ENCODE data around the gene NECAB3.

Gene NECAB3

DNA sequence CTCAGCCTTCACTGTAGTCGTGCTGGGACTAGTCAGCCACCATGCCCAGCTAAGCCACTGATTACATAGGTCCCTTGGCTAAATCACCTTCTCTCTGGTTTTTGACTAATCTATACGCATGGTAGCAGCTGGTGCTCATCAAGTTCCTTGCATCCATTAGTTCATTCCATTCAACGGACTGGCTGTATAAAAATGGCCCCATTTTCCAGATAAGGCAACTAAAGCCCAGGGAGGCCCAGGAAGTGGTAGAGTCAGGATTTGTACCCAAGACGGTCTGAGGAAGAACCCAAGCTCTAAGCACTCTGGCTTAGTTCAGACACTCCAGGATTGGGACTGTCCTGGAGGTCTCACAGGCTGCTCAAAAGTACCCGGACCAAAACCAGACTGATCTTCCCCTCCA lies 7.1 kb upstream of the NECAB3 start:
- Histone ChIP-seq H3F3A (ENCODE audit: insufficient read depth, low read length) (peaks cover 13% of the 10 kb centered on the region), H2AFZ (ENCODE audit: low read length) (no peak overlapping the region), H4K20me1 (ENCODE audit: insufficient read depth, low read length) (no peaks in the 10 kb centered on the region), H3K27me3 (replicated peaks; ENCODE audit: insufficient read depth, low read length) (no peaks in the 10 kb centered on the region), H3K9ac (ENCODE audit: low read length) (no peak overlapping the region), H3K9me3 (replicated peaks; ENCODE audit: insufficient read depth, low read length) (no peaks in the 10 kb centered on the region), H3K4me1 (ENCODE audit: low read length) (peaks cover 8% of the 10 kb centered on the region), H3K9me2 (replicated peaks; ENCODE audit: insufficient read depth, low read length) (no peaks in the 10 kb centered on the region), H3K36me3 (replicated peaks; ENCODE audit: insufficient read depth, low read length) (no peaks in the 10 kb centered on the region), H3K4me3 (ENCODE audit: low read length) (no peak overlapping the region), H3K27ac (ENCODE audit: low read length) (no peak overlapping the region), H3K4me2 (ENCODE audit: low read depth, low read length) (no peak overlapping the region), H3K79me2 (ENCODE audit: low read length) (peaks cover 60% of the 10 kb centered on the region)
- TF ChIP-seq EZH2 (optimal IDR thresholded peaks at IDR 0.05; ENCODE audit: low read depth, low read length) (no peak), CTCF (IDR thresholded peaks at IDR 0.05; ENCODE audit: low read length) (no peak), EZH2phosphoT487 (IDR thresholded peaks at IDR 0.05; ENCODE audit: low read length) (no peak)
- no peak for DNase-seq

GRCh38 chr20:33680686-33681085 lies 6.5 kb upstream of the NECAB3 start:
- DNase-seq = peak; percentile 5
- no peak overlapping the region for H3K27ac ChIP-seq (ENCODE audit: low read length)
- H3K4me2 ChIP-seq (ENCODE audit: low read depth, low read length) = no peak overlapping the region
- H3K9ac ChIP-seq (ENCODE audit: low read length) = no peak overlapping the region
- H2AFZ ChIP-seq (ENCODE audit: low read length) = no peak overlapping the region
- H3K4me3 ChIP-seq (ENCODE audit: low read length) = no peak overlapping the region
- H3K79me2 ChIP-seq (ENCODE audit: low read length) = peaks cover 60% of the 10 kb centered on the region
- H3K9me3 ChIP-seq (replicated peaks; ENCODE audit: insufficient read depth, low read length) = no peaks in the 10 kb centered on the region
- H3F3A ChIP-seq (ENCODE audit: insufficient read depth, low read length) = peaks cover 16% of the 10 kb centered on the region
- H3K9me2 ChIP-seq (replicated peaks; ENCODE audit: insufficient read depth, low read length) = no peaks in the 10 kb centered on the region
- H3K4me1 ChIP-seq (ENCODE audit: low read length) = peaks cover 8% of the 10 kb centered on the region
- no peaks in the 10 kb centered on the region for H4K20me1 ChIP-seq (ENCODE audit: insufficient read depth, low read length)
- no peaks in the 10 kb centered on the region for H3K27me3 ChIP-seq (replicated peaks; ENCODE audit: insufficient read depth, low read length)
- no peak for TF ChIP-seq CTCF (IDR thresholded peaks at IDR 0.05; ENCODE audit: low read length)
- TF ChIP-seq EZH2 (optimal IDR thresholded peaks at IDR 0.05; ENCODE audit: low read depth, low read length) = no peak
- no peak for TF ChIP-seq EZH2phosphoT487 (IDR thresholded peaks at IDR 0.05; ENCODE audit: low read length)
- no peaks in the 10 kb centered on the region for H3K36me3 ChIP-seq (replicated peaks; ENCODE audit: insufficient read depth, low read length)

- Histone ChIP-seq H3K4me3 (ENCODE audit: low read length) (no peak overlapping the region), H3K4me2 (ENCODE audit: low read depth, low read length) (no peak overlapping the region), H3K27me3 (replicated peaks; ENCODE audit: insufficient read depth, low read length) (no peaks in the 10 kb centered on the region), H3K4me1 (ENCODE audit: low read length) (peaks cover 11% of the 10 kb centered on the region), H2AFZ (ENCODE audit: low read length) (no peak overlapping the region), H3K27ac (ENCODE audit: low read length) (no peak overlapping the region), H4K20me1 (ENCODE audit: insufficient read depth, low read length) (no peaks in the 10 kb centered on the region), H3K9ac (ENCODE audit: low read length) (no peak overlapping the region), H3K36me3 (replicated peaks; ENCODE audit: insufficient read depth, low read length) (no peaks in the 10 kb centered on the region), H3K9me2 (replicated peaks; ENCODE audit: insufficient read depth, low read length) (no peaks in the 10 kb centered on the region), H3F3A (ENCODE audit: insufficient read depth, low read length) (peaks cover 15% of the 10 kb centered on the region), H3K9me3 (replicated peaks; ENCODE audit: insufficient read depth, low read length) (no peaks in the 10 kb centered on the region), H3K79me2 (ENCODE audit: low read length) (peaks cover 53% of the 10 kb centered on the region)
- TF ChIP-seq EZH2phosphoT487 (IDR thresholded peaks at IDR 0.05; ENCODE audit: low read length) (no peak), EZH2 (optimal IDR thresholded peaks at IDR 0.05; ENCODE audit: low read depth, low read length) (no peak), CTCF (IDR thresholded peaks at IDR 0.05; ENCODE audit: low read length) (no peak)
- DNase-seq = no peak
Observed at GRCh38 chr20:33679758-33680485, 5.7 kb upstream of the NECAB3 start.

All from MM.1S (cell line).